CD4-positive, alpha-beta T cell treated with Interleukin-4 for 1 hour (primary cell): ENCODE results near the gene NEDD4.
"Not testable (repeated sequence)": the region's sequence is repeated elsewhere in the genome, so short reads cannot be mapped to it uniquely, and the experiment has no call there.

Experiments
- DNase-seq, 2 donors: peaks; one replicate each; pipeline ENCODE4 v3.0.0-alpha.2; 2020 to 2022

Gene NEDD4

GRCh38 chr15:56004281-56004680 is 10.9 kb upstream of the NEDD4 start:
- DNase-seq: not testable (repeated sequence)

GRCh38 chr15:56003777-56004176 is 10.4 kb upstream of the NEDD4 start:
- not testable (repeated sequence) for DNase-seq

- DNase-seq: not testable (repeated sequence)
Observed at GRCh38 chr15:56003277-56003676, 9.9 kb upstream of the NEDD4 start.

- no peak for DNase-seq
Observed at GRCh38 chr15:56001471-56002078, 8.2 kb upstream of the NEDD4 start.

- no peak for DNase-seq
Observed at GRCh38 chr15:55999658-56000057, 6.2 kb upstream of the NEDD4 start.

- DNase-seq: no peak
Observed at GRCh38 chr15:55998478-55998877, 5.1 kb upstream of the NEDD4 start.

- no peak for DNase-seq
Observed at GRCh38 chr15:55993804-55994560, 570 bp upstream of the NEDD4 start.

- DNase-seq: no peak
Observed at GRCh38 chr15:55992769-55993110, 672 bp downstream of the NEDD4 start.

- DNase-seq: no peak
Observed at GRCh38 chr15:55991802-55992768, 1.3 kb downstream of the NEDD4 start.

GRCh38 chr15:55990998-55991397 is 2.4 kb downstream of the NEDD4 start:
- no peak for DNase-seq

GRCh38 chr15:55990516-55990915 is 2.9 kb downstream of the NEDD4 start:
- DNase-seq: no peak

GRCh38 chr15:55989383-55989782 is 4.0 kb downstream of the NEDD4 start:
- DNase-seq: no peak

GRCh38 chr15:55981582-55982249 is 11.7 kb downstream of the NEDD4 start:
- DNase-seq: no peak

- no peak for DNase-seq
Observed at GRCh38 chr15:55980511-55980910, 12.9 kb downstream of the NEDD4 start.

- DNase-seq: no peak
Observed at GRCh38 chr15:55977231-55977630, 16.2 kb downstream of the NEDD4 start.

- no peak for DNase-seq
Observed at GRCh38 chr15:55970286-55970685, 23.1 kb downstream of the NEDD4 start.

GRCh38 chr15:55969582-55969981 is 23.8 kb downstream of the NEDD4 start:
- DNase-seq: no peak

- DNase-seq: no peak
Observed at GRCh38 chr15:55968923-55969322, 24.5 kb downstream of the NEDD4 start.

- no peak for DNase-seq
Observed at GRCh38 chr15:55965091-55965490, 28.3 kb downstream of the NEDD4 start.

- no peak for DNase-seq
Observed at GRCh38 chr15:55960946-55961345, 32.5 kb downstream of the NEDD4 start.

GRCh38 chr15:55959744-55960447 is 33.5 kb downstream of the NEDD4 start:
- no peak for DNase-seq

GRCh38 chr15:55958349-55958748 is 35.1 kb downstream of the NEDD4 start:
- no peak for DNase-seq
